HG03558 (cell line): Measurements from ENCODE around the gene TMEM91.
"Not testable (repeated sequence)": the region's sequence is repeated elsewhere in the genome, so short reads cannot be mapped to it uniquely, and the experiment has no call there.

Experiments used
- ATAC-seq: cut with Tn5 transposase; IDR thresholded peaks from one replicate; pipeline ENCODE4 v1.9.1; 2021; ENCODE audit warnings: moderate number of reproducible peaks; ENCODE audit not compliant: unreplicated experiment; ENCODE audit errors: extremely low read depth

The TMEM91 gene

GRCh38 chr19:41372501-41372900 is 3.8 kb upstream of the TMEM91 start:
- ATAC-seq = no peak

GRCh38 chr19:41373993-41374392 is 2.3 kb upstream of the TMEM91 start:
- no peak for ATAC-seq

DNA sequence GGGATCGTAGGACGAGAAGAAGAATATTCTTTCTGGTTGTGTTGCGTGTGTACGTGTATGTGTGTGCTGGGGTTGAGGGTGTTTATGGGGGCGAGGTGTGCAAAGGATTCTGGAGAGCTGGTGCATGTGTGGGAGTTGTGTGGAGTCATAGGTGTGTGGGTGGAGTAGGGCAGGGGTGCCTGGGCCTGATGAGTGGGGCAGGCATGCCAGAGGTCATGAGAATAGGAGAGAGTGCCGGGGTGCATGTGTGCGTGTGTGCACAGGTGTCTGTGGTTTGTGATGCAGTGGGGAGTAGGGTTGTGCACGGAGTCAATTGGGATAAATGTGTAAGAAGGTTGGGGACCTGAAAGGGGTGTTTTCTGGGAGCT is 649 bp downstream of the TMEM91 start:
- no peak for ATAC-seq

DNA sequence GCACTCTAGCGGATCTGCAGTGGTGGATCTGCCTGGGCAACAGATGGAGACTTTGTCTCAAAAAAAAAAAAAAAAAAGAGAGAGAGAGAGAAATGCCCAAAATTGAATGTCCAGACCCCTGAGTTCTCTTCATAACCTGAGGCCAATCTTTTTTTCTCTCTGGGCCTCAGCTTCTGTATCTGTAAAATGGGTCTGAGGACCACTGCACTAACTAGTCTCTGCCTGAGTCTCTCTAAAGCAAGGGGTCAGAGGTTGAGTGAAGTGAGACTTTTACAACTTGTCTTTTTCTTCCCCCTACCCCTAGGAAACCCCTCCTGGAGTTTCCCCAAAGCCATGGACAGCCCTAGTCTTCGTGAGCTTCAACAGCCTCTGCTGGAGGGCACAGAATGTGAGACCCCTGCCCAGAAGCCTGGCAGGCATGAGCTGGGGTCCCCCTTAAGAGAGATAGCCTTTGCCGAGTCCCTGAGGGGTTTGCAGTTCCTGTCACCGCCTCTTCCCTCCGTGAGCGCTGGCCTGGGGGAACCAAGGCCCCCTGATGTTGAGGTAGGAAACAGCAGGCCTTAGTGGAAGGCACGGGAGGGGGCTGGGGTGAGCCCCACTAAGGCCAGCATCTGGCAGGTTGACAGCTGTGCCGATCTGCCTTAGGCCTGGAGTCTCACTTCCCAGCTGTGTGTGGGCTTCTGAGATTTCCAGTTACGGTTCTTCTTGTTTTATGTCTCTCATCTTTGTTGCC is 1.8 kb downstream of the TMEM91 start:
- no peak for ATAC-seq

- not testable (repeated sequence) for ATAC-seq
These were observed 5.2 kb downstream of the TMEM91 start for GRCh38 chr19:41381536-41381935.

- no peak for ATAC-seq
These were observed 8.0 kb downstream of the TMEM91 start for GRCh38 chr19:41384351-41384750.

DNA sequence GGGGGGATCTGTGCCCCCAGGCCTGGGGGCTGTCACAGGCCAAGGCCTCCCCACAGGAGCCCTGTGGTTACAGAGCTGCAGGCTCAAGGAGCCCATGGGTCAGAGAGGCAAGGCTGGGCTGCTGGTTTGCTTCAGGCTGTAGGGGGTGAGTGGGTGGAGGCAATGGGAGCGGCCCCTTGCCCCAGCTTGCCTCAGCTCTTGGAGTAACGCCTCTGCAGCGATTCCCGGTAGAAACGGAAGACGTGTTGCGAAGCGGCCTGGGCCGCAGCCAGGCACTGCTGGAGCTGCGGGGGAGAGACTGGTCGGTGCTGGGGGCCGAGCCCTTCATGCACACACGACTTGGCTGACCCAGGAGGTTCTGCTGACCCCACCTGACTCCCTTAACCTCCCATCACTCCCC is 10.1 kb downstream of the TMEM91 start:
- ATAC-seq = no peak

GRCh38 chr19:41391618-41392017 is 15.3 kb downstream of the TMEM91 start:
- ATAC-seq = no peak

GRCh38 chr19:41392775-41393174 is 16.4 kb downstream of the TMEM91 start:
- no peak for ATAC-seq

DNA sequence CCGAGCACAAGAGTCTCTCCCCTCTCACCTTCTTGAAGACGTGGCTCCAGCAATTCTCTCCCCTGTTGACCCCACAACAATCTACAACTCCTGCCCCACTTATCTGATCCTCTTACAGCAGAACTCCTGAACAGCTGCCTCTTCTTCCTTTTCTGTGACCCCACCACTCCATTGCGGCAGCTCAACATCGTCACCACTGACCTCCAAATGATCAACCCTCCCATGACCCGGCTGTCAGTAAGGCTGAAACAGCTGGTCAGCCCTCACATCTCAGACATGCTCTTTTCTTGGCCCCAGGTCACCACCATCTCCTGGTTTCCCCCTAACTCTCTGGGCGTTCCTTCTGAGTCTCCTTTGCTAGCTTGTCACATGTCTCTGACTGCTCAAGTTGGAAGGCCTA is 19.0 kb downstream of the TMEM91 start:
- ATAC-seq = no peak

DNA sequence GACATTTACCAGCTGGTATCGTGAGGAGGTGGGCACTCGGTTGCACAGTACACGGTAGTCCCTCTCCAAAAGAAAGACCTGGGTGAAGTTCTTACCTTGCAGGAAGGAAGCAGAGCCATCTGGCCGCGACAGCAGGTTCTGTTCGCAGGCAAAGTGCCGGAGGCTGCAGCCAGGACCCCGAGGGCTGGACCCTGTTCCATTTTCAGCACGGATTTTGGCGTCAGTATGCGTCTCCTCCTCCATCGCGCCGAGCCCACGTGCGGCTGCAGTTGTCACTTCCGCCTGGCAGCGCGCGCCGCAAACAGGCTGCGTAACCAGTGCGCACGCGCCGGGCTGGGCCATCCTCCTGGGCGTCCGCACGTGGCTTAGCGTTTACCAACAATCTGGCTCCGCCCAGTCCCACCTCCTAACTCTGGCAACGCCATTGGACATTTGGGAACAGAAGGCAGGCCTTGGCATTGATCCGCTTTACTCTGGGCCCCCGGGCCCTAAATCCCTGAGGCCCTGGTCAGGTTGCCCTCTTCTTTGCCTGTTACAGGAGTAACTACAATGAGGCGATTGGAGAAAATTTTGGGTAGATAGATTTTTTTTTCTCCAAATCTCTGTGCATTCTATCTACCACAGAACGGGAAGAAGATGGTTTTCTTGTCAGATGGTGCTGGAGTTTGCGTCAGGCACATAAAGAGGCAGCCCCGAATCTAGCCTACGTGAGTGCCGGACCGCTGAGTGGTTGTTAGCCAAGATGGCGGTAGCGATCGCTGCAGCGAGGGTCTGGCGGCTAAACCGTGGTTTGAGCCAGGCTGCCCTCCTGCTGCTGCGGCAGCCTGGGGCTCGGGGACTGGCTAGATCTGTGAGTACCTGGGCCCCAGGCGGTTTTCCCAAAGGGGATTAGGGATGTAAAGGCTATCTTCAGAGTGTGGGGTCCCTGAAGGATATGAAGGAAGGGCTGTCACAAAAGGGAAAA is 21.0 kb downstream of the TMEM91 start, which contains the start of the genes BCKDHA and EXOSC5:
Gene BCKDHA (plus strand): TSS at position 733 of the 964 bp plus-strand sequence. CDS start 10 bp downstream, at position 743.
Gene EXOSC5 (minus strand): TSS at position 274 of the 964 bp plus-strand sequence. CDS start 31 bp downstream, at position 243.
- ATAC-seq = peak; percentile 68

DNA sequence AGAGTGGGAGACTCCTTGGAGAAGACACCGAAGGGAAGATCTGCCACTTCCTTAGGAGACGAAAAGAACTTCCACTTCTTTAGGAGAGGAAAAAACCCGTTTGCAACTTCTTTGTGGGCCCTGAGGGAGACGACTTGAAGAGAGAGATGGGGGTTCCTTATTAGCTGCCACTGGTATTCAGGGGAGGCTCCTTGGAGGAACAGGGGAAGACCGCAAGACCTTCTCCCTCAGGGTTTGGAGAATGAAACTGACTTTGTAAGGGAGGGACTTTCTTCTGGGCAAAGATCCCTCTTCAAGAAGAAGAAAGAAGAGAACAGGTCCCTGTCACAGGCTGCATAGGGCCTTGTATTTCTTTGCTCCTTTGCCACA is 21.7 kb downstream of the TMEM91 start:
- ATAC-seq = no peak

- no peak for ATAC-seq
These were observed 22.3 kb downstream of the TMEM91 start for GRCh38 chr19:41398598-41398997.

DNA sequence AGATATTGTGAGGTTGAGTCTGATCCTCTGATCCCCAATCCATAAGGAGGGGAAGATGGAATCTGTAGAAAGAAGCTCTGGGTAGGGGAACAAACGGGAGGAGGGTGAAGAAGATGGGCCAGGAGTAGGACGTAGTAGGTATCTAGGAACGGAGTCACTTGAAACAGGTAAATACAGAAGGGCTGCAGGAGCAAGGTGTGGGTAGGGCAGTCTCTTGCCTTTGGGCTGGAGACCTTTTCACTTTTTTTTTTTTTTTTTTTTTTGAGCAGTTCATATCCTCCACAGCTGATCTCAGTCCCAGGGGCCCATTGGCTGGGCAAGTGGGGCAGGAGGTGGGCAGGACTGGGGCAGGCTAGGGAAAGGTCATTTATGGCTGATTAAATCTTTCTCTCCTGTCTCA is 22.8 kb downstream of the TMEM91 start:
- ATAC-seq = no peak

- ATAC-seq = no peak
These were observed 23.2 kb downstream of the TMEM91 start for GRCh38 chr19:41399525-41399924.

DNA sequence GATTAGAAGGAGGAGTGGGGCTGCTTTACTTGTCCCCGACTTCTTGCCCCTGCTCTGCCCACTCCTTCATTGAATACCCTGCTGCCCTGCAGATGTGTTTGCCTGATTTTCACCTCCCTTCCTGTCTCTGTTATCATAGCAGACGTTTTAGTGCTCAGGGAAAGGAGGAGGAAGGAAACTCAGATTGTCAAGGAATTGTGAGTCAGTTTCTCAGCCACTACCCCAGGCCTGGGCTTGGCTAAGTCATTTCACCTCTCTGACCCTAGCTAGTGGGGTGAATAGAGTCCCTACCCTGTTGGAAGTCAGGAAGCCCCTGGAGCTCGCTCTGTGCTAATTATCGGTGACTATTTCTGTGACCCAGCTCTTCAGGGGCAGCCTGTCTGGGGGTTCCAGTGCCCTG is 25.1 kb downstream of the TMEM91 start:
- ATAC-seq = no peak

DNA sequence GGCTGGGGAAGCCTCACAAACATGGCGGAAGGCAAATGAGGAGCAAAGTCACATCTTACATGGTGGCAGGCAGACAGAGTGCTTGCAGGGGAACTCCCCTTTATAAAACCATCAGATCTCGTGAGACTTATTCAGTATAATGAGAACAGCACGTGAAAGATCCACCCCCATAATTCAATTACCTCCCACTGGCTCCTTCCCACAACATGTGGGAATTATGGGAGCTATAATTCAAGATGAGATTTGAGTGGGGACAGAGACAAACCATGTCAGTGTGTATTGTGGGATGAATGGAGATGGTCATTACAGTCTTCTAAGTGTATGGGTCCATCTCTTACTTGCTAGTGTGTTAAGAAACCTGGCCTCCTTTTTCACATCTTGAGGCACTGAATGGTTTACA is 25.7 kb downstream of the TMEM91 start:
- ATAC-seq = no peak

GRCh38 chr19:41403181-41403970 is 27.0 kb downstream of the TMEM91 start:
- ATAC-seq = no peak

- ATAC-seq = no peak
These were observed 29.4 kb downstream of the TMEM91 start for GRCh38 chr19:41405776-41406175.

- no peak for ATAC-seq
These were observed 30.9 kb downstream of the TMEM91 start for GRCh38 chr19:41407271-41407670.
